GM11168 (cell line): ENCODE measurements around the gene SF3B3.

ENCODE experiments used
- in situ Hi-C: fragments of 300-500 bp; cut with MboI; formaldehyde crosslinking; loops from one replicate; pipeline ENCODE4 v1.12.0; 2022; ENCODE audit warnings: low sequenced_read_pairs; ENCODE audit not compliant: unreplicated experiment

The SF3B3 gene

DNA sequence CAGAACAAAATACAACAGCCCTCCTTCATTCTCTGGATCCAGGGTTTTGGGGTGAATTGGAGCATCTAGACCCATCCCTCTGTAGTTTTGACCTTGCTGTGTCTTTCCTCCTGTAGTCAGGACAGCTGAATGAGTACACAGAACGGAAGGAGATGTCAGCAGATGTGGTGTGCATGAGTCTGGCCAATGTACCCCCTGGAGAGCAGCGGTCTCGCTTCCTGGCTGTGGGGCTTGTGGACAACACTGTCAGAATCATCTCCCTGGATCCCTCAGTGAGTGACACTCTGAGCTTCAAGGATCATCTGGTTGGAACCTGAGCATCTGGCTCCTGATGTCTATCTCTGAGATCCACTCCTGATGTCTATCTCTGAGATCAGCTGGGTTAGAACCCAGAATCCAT lies 32.4 kb downstream of the SF3B3 start:
- in situ Hi-C loops: no loop called here

DNA sequence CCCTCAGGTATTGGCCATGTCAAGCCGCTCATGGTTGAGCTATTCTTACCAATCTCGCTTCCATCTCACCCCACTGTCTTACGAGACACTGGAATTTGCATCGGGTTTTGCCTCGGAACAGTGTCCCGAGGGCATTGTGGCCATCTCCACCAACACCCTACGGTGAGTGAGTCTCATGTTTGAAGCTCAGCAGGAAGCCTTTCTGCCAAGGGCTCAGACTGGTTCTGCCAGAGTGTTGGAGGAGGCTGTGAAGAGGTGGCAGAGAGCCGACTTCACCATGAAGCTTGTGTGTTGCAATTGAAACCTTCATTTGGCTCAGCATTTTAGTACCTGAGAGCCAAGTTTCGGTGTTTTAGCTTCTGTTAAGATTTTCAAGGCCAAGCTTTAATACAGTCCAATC lies 38.0 kb downstream of the SF3B3 start:
- in situ Hi-C loops: no loop called here

DNA sequence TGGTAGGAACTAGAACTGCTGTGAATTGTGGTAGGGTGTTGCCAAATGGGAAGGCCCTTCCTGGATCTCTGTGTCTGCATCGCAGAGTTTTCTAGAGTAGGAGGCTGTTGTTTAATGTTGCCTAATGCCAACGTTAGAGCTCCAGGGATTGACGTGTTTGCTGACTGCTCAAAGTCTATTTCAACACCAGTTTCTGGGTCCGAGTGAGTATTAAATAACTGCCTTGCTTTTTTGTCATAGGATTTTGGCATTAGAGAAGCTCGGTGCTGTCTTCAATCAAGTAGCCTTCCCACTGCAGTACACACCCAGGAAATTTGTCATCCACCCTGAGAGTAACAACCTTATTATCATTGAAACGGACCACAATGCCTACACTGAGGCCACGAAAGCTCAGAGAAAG lies 40.0 kb downstream of the SF3B3 start:
- in situ Hi-C loops: no loop called here

DNA sequence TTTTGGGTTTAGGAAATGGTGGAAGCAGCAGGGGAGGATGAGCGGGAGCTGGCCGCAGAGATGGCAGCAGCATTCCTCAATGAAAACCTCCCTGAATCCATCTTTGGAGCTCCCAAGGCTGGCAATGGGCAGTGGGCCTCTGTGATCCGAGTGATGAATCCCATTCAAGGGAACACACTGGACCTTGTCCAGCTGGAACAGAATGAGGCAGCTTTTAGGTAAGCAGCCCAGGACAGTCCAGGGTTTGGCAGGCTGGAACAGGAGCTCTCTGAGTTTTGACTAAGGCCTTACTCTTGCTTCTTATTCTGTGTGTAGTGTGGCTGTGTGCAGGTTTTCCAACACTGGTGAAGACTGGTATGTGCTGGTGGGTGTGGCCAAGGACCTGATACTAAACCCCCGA lies 41.4 kb downstream of the SF3B3 start:
- in situ Hi-C loops: no loop called here

DNA sequence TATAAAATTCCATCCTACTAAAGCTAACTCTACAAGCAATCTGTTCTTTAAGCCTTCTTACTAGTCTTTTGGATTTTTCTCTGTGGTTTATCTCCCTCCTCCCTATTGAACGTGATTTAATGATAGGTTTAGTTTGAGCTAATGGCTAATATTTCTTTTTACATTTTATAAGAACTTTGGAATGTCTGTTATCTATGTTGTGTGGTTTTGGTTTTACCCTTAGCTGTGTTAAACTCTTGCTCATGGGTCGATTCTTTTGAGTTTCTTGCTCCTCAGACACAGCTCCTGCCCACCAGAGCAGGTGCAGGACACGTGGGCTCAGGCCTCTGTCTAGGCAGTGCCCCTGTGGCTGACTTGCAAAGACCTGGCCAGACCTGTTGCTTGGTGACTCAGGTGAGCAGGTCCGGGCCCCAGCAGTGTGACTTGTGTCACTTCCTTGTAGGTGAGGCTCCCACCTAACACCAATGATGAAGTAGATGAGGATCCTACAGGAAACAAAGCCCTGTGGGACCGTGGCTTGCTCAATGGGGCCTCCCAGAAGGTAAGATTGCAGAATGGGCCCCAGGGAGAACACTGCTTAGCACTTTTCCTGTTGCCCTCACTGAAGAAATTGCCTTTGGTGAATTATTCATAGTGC lies 45.1 kb downstream of the SF3B3 start:
- in situ Hi-C loops: no loop called here

DNA sequence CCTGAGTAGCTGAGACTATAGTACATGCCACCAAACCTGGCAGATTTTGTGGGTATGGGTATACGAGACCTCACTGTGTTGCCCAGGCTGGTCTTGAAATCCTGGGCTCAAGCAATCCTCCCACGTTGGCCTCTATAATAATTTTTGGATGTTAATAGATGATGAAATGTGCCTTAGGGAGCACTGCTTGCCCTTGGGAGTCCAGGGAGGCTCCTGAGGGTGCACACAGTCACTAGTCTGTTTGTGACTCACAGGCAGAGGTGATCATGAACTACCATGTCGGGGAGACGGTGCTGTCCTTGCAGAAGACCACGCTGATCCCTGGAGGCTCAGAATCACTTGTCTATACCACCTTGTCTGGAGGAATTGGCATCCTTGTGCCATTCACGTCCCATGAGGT lies 46.1 kb downstream of the SF3B3 start:
- in situ Hi-C loops: no loop called here

DNA sequence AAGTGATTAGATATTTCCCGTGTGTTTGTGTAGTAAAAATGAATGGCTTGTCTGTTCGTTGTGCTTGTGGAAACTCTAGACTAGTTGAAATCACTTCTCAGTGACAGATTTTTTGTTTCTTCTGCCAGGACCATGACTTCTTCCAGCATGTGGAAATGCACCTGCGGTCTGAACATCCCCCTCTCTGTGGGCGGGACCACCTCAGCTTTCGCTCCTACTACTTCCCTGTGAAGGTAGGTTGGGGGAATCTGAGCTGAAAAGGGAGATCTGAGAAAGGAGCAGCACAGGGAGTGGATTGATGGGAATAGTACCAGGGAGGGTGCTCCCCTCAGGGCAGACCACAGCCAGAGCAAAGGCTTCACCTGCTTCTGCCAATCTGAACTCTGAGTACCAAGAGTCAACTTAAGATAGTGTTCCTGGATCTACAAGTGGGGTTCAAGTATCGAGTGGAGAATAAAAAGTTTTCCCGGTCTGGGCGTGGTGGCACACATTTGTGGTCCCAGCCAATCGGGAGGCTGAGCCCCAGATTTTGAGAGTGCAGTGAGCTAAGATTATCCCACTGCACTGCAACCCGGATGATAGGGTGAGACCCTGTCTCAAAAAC lies 47.5 kb downstream of the SF3B3 start:
- in situ Hi-C loops: no loop called here

DNA sequence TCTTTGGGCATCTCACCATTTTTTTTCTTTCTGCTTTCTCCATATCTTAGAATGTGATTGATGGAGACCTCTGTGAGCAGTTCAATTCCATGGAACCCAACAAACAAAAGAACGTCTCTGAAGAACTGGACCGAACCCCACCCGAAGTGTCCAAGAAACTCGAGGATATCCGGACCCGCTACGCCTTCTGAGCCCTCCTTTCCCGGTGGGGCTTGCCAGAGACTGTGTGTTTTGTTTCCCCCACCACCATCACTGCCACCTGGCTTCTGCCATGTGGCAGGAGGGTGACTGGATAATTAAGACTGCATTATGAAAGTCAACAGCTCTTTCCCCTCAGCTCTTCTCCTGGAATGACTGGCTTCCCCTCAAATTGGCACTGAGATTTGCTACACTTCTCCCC lies 48.0 kb downstream of the SF3B3 start:
- in situ Hi-C loops: no loop called here

DNA sequence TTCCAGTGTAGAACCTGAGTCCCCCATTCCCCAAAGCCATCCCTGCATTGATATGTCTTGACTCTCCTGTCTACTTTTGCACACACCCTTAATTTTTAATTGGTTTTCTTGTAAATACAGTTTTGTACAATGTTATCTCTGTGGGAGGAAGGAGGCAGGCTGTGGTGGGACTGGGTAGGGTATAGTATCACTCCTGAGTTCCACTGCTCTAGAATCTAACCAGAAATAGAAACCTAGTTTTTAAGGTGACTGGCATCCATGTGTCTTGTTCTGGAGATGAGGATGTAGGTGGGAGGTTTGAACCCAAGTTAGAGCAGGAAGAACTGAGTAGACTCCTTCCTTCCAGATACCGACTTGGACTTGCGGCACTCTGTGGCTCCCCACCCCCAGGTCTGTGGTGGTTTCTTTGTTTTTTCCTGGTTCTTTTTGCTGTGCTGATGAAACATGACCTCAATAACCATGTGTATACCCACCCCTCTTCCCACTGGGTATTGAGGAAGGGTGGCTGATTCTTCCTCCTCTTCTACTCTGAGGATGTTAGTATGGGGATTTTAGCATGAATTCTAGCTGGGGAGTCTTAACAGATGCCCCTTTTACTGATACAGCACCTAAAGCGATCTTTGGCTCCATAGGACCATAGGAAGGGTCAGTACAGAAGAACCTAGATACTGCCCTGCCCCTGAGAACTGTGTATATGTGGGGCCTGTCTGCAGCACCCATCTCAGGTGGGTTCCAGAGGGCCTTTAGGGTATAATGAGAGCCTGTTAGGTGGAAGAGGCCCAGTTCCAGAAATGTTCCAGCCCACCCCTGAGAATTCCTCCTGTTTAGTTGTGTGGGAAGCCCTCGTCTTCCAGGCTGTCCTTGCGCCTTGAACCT lies 48.7 kb downstream of the SF3B3 start:
- in situ Hi-C loops: no loop called here

DNA sequence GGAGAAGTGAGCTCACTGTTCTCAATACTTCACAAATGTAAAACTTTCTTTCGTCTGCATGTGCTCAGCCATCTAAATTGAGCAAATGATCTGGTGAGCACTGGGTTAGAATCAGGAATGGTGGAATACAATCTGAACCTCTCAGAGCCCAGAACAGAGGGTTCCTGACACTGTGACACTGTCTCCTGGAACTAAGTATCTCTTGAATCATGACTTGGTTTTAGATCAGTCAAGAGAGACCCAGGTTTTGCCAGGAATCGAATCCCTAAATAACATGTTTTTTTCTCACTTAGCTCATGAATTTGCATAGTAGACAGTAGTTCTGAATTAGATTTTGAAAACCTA lies 49.3 kb downstream of the SF3B3 start:
- in situ Hi-C loops: no loop called here

DNA sequence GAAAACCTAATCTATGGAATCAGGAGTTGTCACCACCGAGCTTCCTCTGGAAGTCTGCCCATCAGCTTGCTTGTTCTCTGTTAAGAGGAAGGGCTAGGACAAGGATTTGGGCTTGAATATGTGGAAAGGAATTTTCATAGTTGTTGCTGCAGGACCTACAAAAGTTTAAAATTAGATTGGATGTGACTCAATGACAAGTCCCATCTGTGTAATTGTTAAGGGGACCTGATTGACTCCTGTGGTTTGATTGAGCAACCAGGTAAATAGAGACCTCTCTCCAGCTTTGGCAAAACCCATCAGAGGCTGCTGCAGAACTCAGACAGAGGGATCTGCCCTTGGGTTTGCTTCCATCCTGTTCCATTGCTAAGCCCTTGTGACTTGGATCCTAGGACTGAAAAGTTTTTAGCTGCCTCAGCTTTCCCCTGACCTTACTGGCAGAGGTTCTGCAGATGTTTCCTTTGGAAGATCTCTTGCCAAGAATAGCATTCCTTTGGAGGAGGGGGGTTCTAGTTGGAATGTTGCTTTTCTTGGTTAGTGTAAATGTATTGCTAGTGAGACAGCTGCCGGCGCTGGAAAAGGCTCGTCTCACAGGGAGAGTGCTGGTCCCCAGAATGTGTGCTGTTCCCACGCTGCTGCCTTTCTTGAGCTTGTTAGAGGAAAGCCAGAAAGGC lies 50.0 kb downstream of the SF3B3 start:
- in situ Hi-C loops: no loop called here

DNA sequence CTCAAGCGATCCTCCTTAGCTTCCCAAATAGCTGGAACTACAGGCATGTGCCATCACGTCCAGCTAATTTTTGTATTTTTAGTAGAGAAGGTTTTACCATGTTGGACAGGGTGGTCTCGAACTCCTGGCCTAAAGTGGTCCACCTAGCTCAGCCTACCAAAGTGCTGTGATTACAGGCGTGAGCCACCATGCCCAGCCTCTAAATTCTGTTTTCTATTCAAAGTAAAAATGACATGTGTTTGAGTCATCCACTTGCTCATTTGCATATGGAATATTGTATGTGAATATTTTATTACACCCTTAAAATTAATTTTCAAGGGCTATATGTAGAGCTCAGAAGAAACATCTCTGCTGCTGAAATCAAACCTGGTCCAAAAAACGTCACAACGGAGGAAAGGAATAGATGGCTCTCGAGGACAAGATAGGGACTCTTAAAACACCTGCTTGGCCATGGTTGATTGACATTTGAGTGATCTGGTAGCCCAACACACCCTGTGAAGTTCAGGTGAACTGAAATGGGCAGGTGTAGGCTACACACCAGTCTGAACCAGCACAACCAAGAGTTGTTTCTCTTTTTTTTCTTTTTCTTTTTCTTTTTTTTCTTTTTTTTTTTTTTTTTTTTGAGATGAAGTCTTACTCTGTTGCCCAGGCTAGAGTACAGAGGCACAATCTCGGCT lies 51.1 kb downstream of the SF3B3 start:
- in situ Hi-C loops: no loop called here

DNA sequence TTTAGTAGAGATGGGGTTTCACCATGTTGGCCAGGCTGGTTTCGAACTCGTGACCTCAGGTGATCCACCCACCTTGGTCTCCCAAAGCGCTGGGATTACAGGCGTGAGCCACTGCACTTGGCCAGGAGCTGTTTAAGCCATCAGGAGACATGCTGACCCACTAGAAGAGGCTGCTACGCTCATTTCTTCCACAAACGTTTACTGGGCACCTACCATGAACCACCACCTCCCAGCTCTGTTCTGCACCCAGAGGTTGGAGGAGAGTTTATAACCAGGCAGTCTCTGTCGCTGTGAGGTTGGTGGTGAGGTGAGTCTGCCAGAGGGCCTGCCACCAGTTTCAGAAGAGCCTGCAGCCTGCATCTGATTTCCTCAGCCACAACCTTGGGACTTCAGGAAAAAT lies 51.8 kb downstream of the SF3B3 start:
- in situ Hi-C loops: no loop called here

DNA sequence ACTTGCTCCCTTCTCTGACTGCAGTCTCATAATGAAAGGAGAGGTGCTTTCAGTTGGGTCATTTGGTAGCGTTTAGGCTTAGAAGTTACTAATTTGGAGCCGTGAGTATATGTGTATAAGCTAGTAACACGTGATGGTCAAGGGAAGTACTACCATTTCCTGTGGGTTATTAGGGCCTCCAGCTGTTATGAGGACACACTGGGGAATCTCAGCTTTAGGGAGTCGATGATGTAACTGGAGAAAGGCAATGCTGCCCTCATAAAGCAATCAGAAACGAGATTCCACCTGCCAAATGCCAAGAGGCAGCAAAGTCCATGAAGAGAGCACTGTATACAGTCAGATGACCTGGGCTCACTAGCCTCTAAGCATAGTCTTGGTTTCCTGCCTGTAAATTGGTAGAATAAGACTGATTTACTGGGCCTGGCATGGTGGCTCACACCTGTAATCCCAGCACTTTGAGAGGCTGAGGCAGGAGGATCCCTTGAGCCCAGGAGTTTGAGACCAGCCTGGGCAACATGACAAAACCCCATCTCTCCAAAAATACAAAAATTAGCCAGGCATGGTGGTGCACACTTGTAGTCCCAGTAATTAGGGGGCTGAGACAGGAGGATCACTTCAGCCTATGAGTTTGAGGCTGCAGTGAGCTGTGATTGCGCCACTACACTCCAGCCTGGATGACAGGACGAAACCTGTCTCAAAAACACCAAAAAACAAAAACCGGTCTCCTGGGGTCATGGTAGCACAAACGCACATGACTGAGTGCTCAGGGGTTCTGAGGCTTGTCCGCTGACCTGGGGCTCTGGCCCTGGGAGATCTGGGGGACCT lies 53.0 kb downstream of the SF3B3 start:
- in situ Hi-C loops: no loop called here

DNA sequence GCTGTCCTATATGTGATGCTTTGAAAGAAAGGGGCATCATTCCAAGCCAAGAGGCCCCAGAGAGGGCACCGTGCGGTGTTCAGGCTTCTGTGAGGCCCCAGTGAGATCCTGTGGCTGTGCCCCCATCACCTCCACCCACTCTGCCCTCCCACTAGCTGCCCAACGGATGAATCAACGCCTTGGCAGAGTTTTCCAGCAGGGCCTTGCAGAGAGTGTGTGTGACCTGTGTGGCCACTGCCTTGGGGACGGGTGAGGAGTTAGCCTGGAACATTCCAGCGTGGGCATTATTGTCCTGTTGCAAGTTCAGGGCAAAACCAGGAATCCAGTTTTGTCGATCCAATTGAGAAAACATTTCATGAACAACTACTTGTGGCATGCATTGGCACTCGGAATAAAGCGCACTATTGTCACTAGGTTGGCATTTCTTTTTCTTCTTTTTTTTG lies 53.7 kb downstream of the SF3B3 start:
- in situ Hi-C loops: no loop called here

DNA sequence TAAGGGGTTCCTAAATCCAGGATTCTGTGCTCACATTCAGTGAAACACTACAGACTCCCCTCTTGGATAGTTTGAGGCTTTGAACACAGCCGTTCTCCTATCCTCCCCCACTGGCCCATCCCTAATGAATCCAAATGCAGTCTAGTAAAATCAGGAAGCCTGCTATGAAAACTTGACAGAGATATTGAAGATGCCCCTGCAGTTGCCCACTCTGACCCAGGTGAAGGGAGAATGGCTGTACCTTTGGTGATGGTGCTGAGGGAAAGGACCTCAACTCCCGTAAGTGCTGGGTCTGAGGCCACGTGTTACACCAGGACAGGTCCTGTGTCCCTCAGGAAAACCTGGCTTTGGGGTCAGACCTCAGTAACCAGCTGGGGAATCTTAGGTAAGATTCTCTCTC lies 54.4 kb downstream of the SF3B3 start:
- in situ Hi-C loops: no loop called here

DNA sequence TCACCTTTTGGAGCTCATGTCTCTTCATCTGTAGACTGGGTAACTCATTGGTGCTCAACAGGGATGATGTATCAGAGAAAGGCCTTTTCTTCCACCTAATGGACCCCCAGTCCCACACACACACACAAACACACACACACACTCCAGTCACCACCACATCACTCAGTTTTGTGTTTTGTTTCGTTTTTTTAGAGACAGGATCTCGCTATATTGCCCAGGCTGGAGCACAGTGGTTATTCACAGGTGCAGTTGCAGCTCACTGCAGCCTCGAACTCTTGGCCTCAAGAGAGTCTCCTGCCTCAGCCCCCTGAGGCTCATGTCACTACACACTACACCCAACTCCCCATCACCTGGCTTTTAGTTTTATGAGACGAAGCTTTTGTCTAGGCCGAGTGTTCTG lies 55.6 kb downstream of the SF3B3 start:
- in situ Hi-C loops: no loop called here

DNA sequence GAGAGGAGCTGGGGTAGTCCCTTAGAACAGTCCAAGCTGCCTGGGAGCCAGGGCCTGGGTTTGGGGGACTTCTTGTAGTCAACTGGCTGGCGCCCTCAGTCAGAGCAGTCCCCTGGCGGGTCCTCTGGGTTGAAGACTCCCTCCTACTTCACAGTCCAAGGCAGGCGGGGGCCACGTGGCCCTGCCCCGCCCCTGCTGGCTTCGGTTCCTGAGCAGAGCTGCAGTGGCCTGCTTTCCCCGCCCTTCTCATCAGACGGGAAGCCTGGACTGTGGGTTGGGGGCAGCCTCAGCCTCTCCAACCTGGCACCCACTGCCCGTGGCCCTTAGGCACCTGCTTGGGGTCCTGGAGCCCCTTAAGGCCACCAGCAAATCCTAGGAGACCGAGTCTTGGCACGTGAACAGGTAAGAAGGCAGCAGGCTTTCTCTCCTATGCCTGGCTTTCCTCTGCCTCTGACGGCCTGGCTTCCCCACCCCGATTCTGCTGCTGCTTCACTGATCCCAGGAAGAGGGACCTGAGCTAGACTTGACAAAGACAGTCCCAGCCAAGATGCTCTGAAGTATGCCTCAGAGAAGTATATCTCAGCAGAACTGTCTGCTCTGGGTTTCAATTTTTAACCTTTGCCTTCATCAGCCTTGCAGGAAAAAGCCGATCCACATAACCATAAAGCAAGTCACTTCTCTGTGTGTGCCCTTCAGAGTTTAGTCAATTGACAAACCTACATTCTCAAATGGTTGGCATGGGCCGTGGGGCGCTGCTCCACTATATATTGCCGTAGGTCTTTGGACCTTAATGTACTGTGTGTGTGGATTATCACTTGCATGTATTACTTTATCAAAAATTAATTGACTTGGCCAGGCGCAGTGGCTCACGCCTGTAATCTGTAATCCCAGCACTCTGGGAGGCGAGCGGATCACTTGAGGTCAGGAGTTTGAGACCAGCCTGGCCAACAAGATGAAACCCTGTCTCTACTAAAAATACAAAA lies 56.3 kb downstream of the SF3B3 start:
- in situ Hi-C loops: no loop called here
